Astrocyte of the cerebellum (primary cell): ENCODE results near the gene PEX13.
"Not testable (repeated sequence)": the region's sequence is repeated elsewhere in the genome, so short reads cannot be mapped to it uniquely, and the experiment has no call there.

Source experiments
- DNase-seq: peaks from one replicate; pipeline ENCODE4 v3.0.0-alpha.2; 2011; ENCODE audit warnings: low read depth
- H3K4me3 ChIP-seq: 2 replicates; pipeline ENCODE4 v1.5.1; 2011; ENCODE audit warnings: mild to moderate bottlenecking, low read depth, low read length, moderate library complexity
- in situ Hi-C: cut with HindIII; loops from 2 replicates; pipeline ENCODE4 v1.10.0; 2017; ENCODE audit warnings: low sequenced_read_pairs
- TF ChIP-seq, protein P1 (sequence below): IDR thresholded peaks from 2 replicates; pipeline ENCODE4 v1.5.1; 2012; ENCODE audit warnings: low read length, low read depth, moderate library complexity, mild to moderate bottlenecking; ENCODE audit errors: missing control alignments

Gene PEX13

DNA sequence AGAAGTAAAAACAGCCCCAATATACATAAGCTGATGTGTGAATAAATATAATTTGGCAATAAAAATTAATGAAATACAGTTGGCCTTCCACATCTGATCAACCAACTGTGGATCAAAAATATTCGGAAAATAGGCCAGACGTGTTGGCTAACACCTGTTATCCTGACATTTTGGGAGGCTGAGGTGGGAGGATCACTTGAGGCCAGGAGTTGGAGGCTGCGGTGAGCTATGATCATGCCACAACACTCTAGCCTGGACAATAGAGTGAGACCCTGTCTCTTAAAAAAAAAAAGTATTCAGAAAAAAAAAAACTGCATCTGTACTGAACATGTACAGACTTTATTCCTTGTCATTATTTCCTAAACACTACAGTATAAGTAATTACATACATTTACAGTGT, 12.0 kb downstream of the PEX13 start:
- no peak for DNase-seq
- TF ChIP-seq, protein P1, sequence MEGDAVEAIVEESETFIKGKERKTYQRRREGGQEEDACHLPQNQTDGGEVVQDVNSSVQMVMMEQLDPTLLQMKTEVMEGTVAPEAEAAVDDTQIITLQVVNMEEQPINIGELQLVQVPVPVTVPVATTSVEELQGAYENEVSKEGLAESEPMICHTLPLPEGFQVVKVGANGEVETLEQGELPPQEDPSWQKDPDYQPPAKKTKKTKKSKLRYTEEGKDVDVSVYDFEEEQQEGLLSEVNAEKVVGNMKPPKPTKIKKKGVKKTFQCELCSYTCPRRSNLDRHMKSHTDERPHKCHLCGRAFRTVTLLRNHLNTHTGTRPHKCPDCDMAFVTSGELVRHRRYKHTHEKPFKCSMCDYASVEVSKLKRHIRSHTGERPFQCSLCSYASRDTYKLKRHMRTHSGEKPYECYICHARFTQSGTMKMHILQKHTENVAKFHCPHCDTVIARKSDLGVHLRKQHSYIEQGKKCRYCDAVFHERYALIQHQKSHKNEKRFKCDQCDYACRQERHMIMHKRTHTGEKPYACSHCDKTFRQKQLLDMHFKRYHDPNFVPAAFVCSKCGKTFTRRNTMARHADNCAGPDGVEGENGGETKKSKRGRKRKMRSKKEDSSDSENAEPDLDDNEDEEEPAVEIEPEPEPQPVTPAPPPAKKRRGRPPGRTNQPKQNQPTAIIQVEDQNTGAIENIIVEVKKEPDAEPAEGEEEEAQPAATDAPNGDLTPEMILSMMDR: no peak
- in situ Hi-C loops: no loop called here
- no peak overlapping the region for H3K4me3 ChIP-seq

DNA sequence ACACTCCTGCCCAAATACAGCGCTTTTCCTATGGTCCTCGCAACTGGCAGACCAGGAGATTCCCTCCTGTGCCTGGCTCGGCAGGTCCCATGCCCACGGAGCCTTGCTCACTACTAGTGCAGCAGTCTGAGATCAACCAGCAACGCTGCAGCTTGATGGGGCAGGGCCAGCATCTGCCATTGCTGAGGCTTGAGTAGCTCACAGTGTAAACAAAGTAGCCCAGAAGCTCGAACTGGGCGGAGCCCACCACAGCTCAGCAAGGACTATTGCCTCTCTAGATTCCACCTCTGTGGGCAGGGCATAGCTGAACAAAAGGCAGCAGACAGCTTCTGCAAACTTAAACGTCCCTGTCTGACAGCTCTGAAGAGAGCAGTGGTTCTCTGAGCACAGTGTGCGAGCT, 17.1 kb downstream of the PEX13 start:
- in situ Hi-C loops, DNase-seq, H3K4me3 ChIP-seq: not testable (repeated sequence)

DNA sequence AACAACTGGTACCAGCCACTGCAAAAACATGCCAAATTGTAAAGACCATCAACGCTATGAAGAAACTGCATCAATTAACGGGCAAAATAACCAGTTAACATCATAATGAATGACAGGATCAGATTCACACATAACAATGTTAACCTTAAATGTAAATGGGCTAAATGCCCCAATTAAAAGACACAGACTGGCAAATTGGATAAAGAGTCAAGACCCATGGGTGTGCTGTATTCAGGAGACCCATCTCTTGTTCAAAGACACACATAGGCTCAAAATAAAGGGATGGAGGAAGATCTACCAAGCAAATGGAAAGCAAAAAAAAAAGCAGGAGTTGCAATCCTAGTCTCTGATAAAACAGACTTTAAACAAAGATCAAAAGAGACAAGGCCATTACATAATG, 19.1 kb downstream of the PEX13 start:
- in situ Hi-C loops, DNase-seq, H3K4me3 ChIP-seq: not testable (repeated sequence)

DNA sequence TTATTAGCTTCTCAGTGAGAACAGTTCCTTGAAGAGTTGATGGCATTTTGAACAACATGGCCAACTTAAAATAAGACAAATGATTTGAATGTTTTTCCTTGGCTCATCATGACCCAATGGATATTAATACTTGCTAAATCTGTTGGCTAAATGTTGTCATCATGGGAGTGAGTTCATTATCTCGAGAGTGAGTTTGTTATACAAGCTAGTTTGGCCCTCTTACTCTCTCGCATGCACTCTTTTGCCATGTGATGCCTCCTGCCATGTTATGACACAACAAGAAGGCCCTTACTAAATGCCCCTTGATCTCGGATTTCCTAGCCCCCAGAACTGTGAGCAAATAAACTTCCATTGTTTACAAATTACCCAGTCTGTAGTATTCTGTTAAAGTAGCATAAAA, 25.3 kb downstream of the PEX13 start:
- in situ Hi-C loops: no loop called here
- no peak for DNase-seq
- TF ChIP-seq, protein P1: no peak
- no peak overlapping the region for H3K4me3 ChIP-seq

DNA sequence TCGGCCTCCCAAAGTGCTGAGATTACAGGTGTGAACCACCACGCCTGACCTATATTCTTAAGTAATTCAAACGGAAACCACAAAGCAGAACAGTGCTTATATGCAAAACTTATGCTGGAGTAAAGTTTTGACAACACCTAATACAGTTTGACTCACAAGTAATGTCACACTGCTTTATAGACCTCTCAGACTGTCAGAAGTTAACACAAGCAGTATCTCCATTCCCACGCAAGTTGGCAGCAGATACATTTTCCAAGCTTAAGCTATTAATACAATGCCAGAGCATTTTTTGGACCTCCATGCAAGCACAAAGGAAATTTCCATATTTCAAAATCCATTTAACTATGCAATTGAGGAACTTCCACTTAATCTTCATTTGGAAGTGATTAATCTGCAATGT, 27.1 kb downstream of the PEX13 start:
- DNase-seq: no peak
- TF ChIP-seq, protein P1: no peak
- in situ Hi-C loops: no loop called here
- H3K4me3 ChIP-seq: no peak overlapping the region

DNA sequence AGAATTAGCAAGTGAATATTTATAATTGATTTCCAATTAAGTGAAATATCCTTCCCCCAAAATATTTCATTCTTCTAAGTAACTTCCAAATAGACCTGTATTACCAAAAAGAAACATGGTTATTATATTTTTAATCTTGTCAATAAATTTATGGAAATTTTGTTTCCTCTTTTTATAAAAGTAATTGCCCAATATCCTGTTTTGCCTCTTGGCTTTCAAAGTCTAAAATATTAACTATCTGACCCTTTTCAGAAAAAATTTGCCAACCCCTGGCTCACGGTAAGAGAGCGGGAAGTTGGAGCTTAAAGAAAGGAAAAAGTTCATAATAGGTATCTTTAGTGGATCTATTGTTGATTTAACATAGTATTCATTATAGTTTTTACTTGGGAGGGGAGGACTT, 27.7 kb downstream of the PEX13 start:
- in situ Hi-C loops: no loop called here
- no peak for DNase-seq
- TF ChIP-seq, protein P1: no peak
- no peak overlapping the region for H3K4me3 ChIP-seq

DNA sequence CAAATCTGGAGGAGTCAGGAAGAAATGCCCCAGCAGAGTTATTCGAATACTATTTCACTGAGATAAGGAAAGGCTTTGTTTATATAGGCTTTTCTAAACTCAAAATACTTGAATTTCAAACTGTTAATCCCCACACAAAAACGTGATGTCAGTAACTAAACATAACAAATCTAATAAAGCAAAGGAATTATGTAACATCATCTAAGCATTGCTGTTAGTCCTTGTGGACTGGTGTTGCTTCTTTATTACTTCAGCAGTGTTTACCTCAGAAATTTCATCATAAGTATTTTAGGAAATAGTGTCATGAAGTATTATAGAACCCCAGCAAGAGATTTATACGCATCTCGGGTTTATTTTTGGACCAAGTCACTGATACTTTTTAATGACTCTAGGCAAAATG, 28.5 kb downstream of the PEX13 start:
- in situ Hi-C loops: no loop called here
- no peak for DNase-seq
- H3K4me3 ChIP-seq: no peak overlapping the region
- TF ChIP-seq, protein P1: no peak

DNA sequence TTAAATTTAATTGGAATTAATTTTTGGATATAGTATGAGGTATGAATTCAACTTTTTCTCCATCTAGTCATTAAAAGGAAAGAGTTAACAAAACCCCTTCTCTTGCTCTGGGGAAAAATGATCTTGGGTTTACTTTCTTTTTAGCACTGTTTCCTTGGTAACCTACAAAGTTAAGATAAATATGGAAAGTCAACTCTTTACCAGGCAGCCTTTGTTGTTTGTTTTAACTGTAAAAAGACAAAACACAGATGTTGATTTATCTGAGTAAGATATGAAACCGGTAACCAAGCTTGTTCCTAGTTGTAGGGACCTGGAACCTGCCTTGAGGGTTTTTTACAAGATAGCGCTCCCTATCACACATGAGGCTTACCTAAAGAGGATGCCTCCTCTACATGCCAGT, 38.0 kb downstream of the PEX13 start:
- TF ChIP-seq, protein P1: no peak
- no peak overlapping the region for H3K4me3 ChIP-seq
- in situ Hi-C loops: no loop called here
- no peak for DNase-seq
